CD4-positive, alpha-beta T cell treated with Interleukin-4 for 4 hours (primary cell): Measurements from ENCODE around the gene ITGA1.
"Not testable (repeated sequence)": the region's sequence is repeated elsewhere in the genome, so short reads cannot be mapped to it uniquely, and the experiment has no call there.

Source experiments
- DNase-seq: peaks from one replicate; pipeline ENCODE4 v3.0.0-alpha.2; 2020

The ITGA1 gene

DNA sequence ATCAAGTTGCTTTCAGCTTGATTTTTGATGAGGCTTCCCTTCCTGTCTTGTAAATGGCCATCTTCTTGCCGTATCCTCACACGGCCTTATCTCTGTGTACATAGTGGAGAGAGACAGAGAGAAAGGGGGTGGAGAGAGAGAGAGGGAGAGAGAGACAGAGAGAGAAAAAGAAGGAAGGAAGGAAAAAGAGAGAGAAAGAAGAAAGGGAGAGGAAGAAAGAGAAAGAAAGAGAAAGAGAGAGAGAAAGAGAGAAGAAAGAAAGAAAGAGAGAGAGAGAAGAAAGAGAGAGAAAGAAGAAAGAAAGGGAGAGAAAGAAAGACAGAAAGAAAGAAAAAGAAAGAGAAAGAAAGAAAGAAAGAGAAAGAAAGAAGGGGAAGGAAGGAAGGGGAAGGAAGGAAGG is 46.6 kb downstream of the ITGA1 start:
- DNase-seq: no peak

DNA sequence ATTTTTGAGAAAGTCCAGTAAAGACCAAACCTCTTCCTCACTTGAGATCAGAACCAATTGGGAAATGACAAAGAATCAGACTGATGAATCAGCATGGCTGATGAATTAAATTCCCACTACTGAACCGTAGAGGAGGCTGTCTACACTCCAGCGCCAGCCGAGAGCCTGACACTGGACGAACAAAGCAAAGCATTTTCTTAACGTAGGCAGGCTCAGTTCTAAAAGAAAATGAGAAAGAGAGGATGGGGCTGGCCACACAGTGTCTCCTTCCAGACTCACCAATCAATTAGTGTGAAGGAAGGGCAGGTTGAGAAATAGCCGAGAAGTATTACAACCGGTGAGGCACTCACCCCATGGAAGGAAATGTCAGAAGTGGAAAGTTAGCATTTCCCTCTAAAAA is 49.4 kb downstream of the ITGA1 start:
- no peak for DNase-seq

DNA sequence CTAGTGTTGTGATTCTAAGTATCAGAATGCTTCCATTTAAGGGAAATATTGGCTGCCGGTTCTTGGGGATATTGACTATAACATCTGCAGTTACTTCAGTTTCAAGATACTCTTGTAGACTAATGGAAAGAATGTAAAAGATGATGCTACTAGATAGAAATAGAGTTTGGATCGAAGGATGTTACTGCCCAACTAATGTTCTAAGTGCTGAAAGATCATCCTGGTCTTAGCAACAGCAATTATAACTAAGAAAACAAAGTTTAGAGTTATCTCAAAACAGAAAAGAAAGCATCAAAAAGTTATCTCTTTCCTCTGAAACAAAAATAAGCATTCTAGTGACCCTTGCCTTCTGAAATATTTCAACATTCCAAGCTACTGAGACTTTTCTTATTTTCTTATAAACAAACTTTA is 49.9 kb downstream of the ITGA1 start:
- DNase-seq: no peak

DNA sequence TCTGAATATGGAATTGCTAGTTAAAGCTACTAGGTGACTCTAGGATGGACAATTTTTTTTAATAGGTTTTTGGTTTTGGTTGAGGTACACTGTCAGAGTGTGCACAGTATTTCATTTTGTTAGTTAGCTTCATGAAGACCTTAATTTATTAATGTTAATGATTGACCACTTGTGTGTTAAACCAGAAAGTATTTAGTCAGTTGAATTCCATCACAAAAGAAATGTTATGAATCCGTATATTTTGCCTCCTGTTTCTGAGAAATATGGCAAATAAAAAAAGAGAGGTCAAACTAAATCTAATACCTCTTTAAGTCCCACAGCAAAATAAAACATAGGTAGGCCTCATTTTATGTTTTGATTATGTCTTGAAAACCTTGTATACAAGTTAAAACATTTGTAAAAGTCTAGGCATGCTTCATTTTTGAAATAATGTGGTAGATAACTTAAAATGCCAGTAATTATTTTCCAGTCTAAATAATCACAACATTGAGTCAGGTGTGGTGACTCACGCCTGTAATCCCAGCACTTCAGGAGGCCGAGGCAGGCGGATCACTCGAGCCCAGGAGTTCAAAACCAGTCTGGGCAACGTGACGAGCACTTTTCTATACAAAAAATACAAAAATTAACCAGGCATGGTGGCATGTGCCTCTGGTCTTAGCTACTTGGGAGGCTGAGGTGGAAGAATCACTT is 50.8 kb downstream of the ITGA1 start:
- no peak for DNase-seq

DNA sequence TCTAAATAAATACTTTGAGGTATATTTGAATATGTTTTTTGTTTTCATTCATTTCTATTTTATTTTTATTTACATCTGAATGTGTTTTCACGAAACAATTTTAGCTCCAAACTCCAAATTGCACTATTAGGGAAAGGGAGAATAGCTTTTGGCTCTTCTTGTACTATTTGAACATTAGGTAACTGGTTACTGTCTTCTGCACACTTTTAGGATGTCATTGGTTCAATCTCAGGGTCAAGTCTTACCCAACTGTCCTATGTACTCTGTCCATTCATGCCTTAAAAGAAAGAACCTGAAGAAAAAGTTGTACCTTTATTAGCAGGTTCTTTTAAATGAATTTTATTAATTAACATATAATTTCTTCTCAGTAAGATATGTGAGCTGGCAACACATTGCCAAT is 51.6 kb downstream of the ITGA1 start:
- no peak for DNase-seq

DNA sequence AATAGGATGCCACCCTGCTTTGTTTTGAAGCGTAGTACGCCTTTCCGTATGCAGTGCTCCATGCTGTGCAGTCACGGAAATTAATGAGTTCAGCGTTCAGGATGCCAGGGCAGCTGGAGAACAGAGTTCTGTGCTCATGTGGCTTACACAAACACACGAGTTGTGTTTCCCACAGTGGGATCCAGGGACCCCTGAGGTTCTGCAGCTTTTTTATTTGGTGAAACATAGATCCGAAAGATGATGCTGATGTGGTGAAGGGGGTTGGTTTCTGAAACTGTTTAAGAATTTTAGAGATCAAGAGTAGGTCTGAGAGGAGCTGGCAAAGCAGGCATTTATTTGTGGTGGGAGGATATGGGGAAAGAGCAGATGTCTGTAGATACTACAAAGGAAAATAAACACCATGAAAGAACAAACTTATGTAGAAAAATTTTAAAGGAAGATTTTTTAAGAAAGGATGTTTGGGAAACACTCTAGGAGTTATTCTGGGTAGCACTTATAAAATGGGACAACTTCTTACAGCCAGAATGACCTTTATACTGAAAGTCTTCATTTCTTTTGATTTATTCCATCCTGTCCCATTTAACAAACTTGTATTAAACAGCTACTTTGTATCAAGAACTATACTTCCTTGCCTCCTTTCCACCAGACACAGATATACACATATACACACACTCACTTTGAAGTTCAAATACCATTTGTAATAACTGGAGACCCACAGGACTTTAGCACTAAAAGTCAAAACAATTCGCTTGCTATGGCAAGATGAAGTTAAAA is 52.7 kb downstream of the ITGA1 start:
- no peak for DNase-seq

DNA sequence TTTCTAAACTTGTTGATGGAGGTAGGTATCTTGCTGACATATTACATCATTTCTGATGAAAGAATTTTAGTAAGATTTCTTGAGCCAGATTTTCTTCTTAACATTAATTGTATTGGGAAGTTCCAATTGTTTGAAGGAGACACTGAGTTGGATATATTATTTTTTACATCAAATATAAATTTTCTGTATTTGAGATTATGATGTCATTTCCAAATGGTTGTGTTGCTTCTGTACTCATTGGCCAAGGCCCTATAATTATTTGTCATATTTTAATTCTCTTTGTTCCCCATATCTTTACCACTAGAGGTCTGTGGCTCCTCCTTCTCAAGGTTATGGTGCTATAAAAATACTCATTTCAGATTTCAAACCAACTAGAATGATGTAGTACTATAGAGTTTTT is 53.4 kb downstream of the ITGA1 start:
- DNase-seq: no peak

DNA sequence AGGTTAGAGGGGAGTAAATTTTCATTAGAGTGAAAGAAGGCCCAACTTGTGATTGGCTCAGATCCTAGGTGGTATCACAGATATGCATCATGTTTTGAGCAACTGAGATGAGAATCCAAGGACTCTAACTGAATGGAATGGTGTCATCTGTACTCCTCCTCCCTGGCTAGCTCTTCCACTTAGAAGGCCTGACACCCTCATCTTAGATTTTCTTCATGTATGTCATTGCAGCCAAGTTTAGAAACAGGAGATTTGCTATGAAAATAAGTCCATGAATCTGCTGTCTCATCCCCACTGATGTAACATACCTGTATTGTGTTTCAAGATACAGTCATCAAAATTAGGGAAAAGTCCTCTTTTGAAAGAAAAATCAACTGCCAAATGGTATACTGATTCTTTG is 54.4 kb downstream of the ITGA1 start:
- DNase-seq: no peak

DNA sequence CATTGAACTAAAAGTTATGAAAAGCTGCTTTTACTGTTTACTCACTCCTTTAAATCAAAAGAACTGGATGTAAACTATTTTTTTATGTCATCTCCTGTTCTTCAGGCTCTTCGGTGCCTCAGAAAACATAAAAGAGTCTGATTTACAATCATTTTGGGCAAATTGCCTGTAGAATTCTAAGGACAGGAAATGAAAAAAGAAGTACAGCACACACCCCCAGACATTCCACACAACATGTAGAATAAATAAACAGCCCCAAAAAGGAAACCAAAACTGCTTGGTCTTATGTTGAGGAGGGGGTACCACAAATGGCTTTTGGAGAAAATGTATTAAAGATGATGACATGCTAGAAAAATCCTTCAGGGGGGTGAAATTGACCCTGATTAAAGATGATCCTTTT is 57.2 kb downstream of the ITGA1 start:
- DNase-seq: no peak

DNA sequence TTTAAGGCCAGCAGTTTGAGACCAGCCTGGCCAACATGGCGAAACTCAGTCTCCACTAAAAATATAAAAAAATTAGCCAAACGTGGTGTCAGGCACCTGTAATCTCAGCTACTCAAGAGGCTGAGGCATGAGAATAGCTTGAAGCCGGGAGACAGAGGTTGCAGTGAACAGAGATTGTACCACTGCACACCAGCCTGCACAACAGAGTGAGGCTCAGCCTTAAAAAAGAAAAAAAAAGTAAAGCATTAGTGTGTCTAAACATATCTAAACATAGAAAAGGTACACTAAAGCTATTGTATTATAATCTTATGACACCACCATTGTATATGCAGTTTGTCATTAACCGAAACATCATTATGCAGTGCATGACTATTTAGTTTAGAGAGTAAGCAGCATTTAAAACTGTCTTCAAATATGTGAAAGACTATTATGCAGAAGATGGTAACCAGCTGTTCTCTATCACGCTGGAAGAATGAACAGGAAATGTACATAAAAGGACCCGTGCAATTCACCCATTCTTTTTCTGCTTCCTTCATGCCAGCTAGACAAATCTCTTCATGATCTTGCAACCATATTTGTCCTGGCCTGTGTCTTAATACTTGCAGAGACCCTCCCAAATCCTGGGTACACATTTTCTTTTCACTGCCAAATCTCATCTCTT is 58.6 kb downstream of the ITGA1 start:
- no peak for DNase-seq

DNA sequence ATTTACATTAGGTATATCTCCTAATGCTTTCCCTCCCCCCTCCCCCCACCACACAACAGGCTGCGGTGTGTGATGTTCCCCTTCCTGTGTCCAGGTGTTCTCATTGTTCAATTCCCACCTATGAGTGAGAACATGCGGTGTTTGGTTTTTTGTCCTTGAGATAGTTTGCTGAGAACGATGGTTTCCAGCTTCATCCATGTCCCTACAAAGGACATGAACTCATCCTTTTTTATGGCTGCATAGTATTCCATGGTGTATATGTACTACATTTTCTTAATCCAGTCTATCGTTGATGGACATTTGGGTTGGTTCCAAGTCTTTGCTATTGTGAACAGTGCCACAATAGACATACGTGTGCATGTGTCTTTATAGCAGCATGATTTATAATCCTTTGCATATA is 61.0 kb downstream of the ITGA1 start:
- not testable (repeated sequence) for DNase-seq

DNA sequence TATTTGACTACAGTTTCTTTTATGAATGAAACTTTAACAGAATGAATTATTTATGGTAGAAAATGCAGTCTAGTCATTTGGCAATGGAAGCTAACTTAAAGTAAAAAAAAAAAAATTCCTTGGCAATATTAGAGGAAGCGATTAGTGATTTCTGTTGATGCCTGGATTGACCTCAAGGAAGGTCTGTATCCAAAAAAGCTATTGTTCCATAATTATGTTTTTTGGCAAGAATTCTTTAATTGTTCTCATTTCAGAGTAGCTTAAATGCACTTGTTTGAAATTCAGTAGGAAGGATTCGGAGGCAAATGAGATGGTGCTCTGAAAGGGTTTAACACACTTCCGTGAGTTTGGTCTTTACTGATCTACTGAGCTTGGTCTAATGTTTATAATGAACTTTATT is 61.8 kb downstream of the ITGA1 start:
- DNase-seq: no peak

DNA sequence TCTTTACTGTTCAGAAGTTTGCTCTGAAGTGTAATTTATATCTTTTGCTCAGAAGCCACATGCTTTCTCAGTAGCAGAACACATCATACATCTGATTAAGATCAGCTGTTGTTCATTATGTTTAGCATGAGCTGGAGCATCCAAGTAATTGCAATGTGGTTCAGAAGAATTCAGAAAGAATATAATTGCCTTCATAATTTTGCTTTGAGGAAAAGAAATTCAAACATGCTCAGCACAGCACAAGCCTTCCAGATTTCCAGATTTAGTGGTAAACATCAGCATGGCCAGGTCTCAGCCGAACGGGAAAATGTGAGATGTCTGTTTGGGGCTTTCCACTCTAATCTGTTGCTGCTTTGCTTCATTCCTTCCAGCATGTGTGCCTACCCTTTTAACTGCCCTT is 65.9 kb downstream of the ITGA1 start:
- no peak for DNase-seq

DNA sequence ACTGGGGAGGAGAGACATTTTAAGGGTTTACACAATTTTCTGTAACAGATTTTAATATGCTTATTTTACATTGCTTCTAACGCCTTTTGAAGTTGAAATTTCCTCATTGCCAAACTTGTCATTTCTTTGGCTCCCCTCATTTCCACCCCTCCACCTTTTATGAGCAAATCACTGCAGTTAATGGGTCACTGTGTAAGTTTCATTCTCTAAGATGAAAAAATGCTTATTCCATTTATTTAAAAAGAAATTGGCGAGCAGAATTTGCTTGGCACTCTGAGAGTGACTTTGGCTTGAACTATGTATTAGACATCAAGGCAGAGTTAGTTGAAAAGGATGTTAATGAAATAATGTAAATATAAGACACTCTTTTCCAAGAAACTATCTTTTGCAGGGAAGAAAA is 66.6 kb downstream of the ITGA1 start:
- no peak for DNase-seq

DNA sequence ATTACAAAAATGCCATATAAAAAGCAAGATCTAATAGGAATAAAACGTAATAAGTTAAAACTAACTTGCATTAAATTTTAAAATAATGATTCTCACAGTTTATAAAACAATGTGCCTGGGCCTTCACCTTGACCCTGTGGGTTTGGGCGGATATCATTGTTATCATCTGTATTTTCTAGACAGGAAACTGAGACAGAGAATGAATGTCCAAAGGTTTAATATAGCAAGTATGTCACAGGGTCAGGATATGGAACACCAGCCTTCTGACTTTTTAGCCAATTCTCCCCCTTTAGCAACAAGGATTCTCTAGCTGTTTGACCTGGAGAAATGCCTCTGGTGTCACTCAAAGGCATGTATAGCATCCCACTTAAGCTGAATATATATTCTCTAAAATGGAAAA is 67.2 kb downstream of the ITGA1 start:
- DNase-seq: no peak

DNA sequence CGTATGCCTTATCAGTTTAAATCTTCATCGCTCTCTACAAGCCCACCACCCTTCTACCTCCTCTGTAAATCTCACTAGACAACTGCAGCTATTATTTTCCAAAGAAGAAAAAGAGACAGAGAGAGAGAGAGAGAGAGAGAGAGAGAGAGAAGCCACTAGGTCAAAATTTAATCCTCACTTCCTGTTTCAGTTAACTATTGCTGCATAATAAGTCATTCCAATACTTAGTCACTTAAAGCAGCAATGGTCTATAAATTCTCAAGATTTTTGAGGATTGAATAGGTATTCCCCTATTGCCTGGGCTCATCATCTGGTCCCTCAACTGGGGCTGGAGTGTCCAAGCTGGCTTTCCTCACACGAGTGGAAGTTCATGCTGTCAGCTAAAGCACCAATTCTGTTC is 68.8 kb downstream of the ITGA1 start:
- DNase-seq: no peak

DNA sequence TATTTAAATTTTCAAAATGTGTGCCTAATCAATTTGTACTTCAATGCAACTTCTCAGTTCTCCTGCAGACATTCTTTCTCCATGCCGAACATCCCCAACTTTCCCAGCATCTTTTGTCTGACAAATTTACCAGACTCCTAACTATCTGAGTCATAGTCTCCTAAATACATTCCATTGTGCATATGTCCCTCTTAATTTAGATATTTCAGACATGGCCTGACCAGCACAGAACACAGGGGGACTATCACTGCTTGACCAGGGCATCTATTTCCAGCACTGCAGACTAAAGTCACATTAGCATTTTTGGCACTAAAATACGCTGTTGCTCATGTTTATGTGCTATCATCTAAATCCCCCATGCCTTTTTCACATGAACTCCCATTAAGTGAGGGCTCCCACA is 71.9 kb downstream of the ITGA1 start:
- DNase-seq: no peak

DNA sequence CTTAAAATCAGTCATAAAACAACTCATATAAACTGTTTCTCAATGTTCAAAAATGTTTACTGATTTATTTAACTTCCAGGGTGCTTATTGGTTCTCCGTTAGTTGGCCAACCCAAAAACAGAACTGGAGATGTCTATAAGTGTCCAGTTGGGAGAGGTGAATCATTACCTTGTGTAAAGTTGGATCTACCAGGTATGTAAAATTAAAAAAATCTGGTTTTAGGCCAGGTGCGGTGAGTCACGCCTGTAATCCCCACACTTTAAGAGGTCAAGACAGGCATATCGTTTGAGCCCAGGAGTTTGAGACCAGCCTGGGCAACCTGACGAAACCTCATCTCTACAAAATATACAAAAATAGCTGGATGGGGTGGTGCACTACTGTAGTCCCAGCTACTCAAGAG is 73.7 kb downstream of the ITGA1 start:
- DNase-seq: no peak

DNA sequence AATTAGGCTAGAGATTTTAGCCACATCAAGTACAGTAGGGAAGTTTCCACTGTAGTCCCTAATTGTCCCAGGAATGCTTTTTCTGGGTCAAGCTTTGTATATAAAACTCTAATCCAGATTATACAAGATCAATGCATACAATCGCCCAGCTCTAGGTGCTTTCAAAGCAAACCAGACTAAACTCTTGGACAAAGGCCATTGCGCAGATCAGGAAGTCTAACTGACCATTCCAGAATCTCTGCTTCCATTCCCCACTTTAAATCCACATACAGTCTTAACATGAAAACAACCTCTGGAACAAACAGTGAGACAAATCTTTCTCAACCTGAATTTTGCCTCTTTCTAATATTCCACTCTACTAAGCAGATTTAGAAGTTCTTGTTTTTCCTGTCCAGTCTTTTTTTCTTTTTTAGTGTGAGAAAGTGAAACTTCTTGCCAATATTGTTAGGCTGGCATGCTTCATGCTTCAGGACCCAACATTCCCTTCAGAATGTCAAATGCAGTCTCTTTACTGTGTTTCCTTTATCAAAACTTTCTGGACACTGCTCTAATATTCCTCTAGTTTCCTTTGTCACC is 76.1 kb downstream of the ITGA1 start:
- DNase-seq: no peak

DNA sequence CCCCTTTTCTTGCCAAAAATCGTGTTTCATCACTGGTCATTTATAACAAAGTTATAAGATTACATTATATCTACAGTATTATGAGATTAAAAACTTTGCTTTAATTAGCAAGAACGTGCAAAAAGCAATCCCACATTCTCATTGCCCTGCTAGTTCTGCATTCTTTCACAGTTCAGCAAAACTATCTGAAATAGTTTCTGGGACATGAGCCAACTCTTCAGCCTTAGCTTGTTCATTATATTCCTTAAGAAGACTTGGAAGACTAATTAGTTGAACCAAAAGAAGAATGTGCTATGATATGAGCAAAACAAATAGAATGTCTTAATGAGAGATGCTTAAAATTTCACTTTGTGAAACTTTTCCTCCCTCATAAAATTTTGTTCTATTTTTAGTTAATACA is 76.7 kb downstream of the ITGA1 start:
- DNase-seq: no peak

DNA sequence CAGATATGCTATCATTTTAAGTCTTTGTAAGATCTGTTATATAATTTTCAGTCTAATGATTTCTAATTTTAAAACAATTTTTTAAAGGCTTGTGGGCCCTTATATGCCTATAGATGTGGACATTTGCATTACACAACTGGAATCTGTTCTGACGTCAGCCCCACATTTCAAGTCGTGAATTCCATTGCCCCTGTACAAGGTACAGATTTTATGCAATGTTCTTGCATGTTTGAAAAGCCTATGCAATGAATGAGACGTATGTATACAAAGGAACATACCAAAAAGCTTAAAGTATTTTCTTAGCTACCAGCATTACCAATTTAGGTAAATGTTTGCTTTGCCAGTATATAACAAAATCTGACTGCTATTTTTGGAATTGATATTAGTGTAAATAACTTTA is 77.2 kb downstream of the ITGA1 start:
- DNase-seq: no peak

DNA sequence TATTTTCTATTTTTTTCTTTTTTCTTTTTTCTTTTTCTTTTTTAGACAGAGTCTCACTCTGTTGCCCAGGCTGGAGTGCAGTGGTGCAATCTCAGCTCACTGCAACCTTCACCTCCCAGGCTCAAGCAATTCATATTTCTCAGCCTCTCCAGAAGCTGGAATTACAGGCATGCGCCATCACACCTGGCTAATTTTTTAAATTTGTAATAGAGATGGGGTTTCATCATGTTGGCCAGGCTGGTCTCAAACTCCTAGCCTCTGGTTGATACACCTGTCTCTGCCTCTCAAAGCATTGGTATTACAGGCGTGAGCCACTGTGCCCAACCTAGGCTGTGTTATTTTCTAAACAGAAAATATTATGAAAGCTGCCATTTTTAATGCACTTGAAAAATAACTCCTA is 78.3 kb downstream of the ITGA1 start:
- DNase-seq: not testable (repeated sequence)

DNA sequence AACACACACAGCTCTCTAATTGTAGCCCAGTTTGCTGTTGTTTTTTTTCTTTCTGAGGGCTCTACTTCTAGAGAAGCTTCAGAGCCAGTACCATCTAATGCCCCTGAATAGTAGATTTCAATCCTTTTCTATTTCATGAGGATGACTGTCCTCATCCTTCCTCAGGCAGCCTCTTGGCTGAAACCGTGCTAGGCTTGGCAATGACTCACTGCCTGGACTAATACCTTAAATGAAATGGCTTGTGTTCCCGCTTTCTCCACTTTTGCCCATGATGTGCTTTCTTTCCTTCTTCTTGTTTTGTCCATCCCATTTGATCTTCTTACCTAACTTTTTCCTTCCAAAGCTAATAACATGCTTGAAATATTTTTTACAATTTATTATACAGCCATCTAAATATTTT is 80.1 kb downstream of the ITGA1 start:
- no peak for DNase-seq

DNA sequence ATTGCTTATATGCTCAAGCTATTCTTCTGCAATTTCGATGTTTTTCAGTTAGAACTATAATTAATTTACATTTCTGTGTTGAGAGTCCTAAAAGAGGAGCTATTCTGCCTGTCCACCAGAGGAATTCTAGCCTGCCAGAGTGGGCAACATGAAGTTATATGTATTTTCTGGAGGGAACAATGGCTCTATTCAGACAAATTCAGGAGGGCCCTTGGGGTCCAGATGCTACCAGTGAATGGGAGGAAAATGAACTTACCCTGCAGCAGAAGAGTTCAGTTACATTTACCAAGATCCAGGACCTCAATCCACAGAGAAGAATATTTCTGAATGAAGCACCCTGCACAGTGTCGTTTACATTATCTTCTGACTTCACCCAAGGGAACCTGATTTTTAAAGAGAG is 80.7 kb downstream of the ITGA1 start:
- no peak for DNase-seq
